SK-N-SH (cell line): ENCODE measurements around the gene PDE4B.
"Not testable (repeated sequence)": the region's sequence is repeated elsewhere in the genome, so short reads cannot be mapped to it uniquely, and the experiment has no call there.

Experiments
- CTCF ChIP-seq: fragments of 200-600 bp; sonication (generic); IDR thresholded peaks from 2 replicates; pipeline ENCODE4 v1.6.1; 2017; ENCODE audit warnings: antibody characterized with exemption, mild to moderate bottlenecking, moderate library complexity
- EP300 ChIP-seq, 2 experiments: IDR thresholded peaks; 2 replicates each; pipeline versions ENCODE4 v1.4.0 to v1.6.1; 2012; ENCODE audit warnings: borderline replicate concordance in 1 of 2, low read depth in 1 of 2, low read length in 1 of 2
- FOXM1 ChIP-seq: IDR thresholded peaks from 2 replicates; pipeline ENCODE4 v1.4.0; 2012; ENCODE audit warnings: low read depth, mild to moderate bottlenecking
- MAX ChIP-seq: IDR thresholded peaks from 2 replicates; pipeline ENCODE4 v1.4.0; 2012; ENCODE audit warnings: low read depth
- POLR2AphosphoS5 ChIP-seq: IDR thresholded peaks from 2 replicates; pipeline ENCODE4 v1.6.1; 2012; ENCODE audit warnings: low read depth, low read length
- RAD21 ChIP-seq: IDR thresholded peaks from 2 replicates; pipeline ENCODE4 v1.6.1; 2012; ENCODE audit warnings: mild to moderate bottlenecking, low read length
- RFX5 ChIP-seq: IDR thresholded peaks from 2 replicates; pipeline ENCODE4 v1.6.1; 2012; ENCODE audit warnings: mild to moderate bottlenecking, improper control_type of control experiment, low read length
- SMC3 ChIP-seq: IDR thresholded peaks from 2 replicates; pipeline ENCODE4 v1.6.1; 2012; ENCODE audit warnings: low read depth, low read length, improper control_type of control experiment
- TAF1 ChIP-seq: IDR thresholded peaks from 2 replicates; pipeline ENCODE4 v1.6.1; 2012; ENCODE audit warnings: low read depth, mild to moderate bottlenecking, low read length, moderate library complexity, borderline replicate concordance
- USF2 ChIP-seq: fragments of 150-350 bp; IDR thresholded peaks from 2 replicates; pipeline ENCODE4 v1.6.1; 2017; ENCODE audit warnings: antibody characterized with exemption, low read length, low read depth, borderline replicate concordance
- YY1 ChIP-seq: IDR thresholded peaks from 2 replicates; pipeline ENCODE4 v1.4.0; 2012; ENCODE audit warnings: low read depth, mild to moderate bottlenecking

GRCh38 chr1:66067219-66067618 is 274.5 kb downstream of the PDE4B start:
- not testable (repeated sequence) for TF ChIP-seq CTCF; POLR2AphosphoS5; EP300 (IDR thresholded peaks at IDR 0.05; ENCODE audit: borderline replicate concordance in 1 of 2, low read depth in 1 of 2, low read length in 1 of 2); TAF1; SMC3; RAD21; RFX5; MAX; FOXM1; YY1; USF2
